Adrenal gland (tissue), 12 donors: ENCODE results near the gene MAPK7. TPM values are rescaled to one million over a fixed set of nuclear protein-coding genes. Genes with fewer than 3 reads are reported as not detected.

Experiments
- DNase-seq, 7 donors: peaks; one replicate each; pipeline ENCODE4 v3.0.0-alpha.2; 2019 to 2020
- H3K27ac ChIP-seq, 5 donors: fragments of 200-600 bp; sonication (generic) in 4 of 5; 1 replicate in 3 of 5; 2 replicates in 2 of 5; pipeline versions ENCODE4 v1.5.1 to v1.8.0; 2016 to 2020; ENCODE audit warnings: mild to moderate bottlenecking in 1 of 5
- H3K27me3 ChIP-seq: fragments of 200-600 bp; 2 replicates; pipeline ENCODE4 v1.8.0; 2021
- H3K36me3 ChIP-seq, 2 donors: fragments of 200-600 bp; replicated peaks in 1 of 2; 1 replicate in 1 of 2; 2 replicates in 1 of 2; pipeline versions ENCODE4 v1.5.1 to v1.8.0; 2018 to 2022
- H3K4me1 ChIP-seq, 2 donors: fragments of 200-600 bp; replicated peaks in 1 of 2; 1 replicate in 1 of 2; 2 replicates in 1 of 2; pipeline versions ENCODE4 v1.5.1 to v1.8.0; 2018 to 2021
- H3K4me3 ChIP-seq, 4 donors: fragments of 200-600 bp; sonication (generic) in 3 of 4; one replicate each; pipeline ENCODE4 v1.5.1; 2016 to 2018
- H3K9me3 ChIP-seq, 3 donors: fragments of 200-600 bp; sonication (generic) in 1 of 3; replicated peaks in 1 of 3; 1 replicate in 2 of 3; 2 replicates in 1 of 3; pipeline versions ENCODE4 v1.5.1 to v1.8.0; 2016 to 2021
- CTCF ChIP-seq, 6 experiments: fragments of 450-650 bp in 4 of 6; fragments of 200-600 bp in 2 of 6; sonication (generic) in 1 of 6; IDR thresholded peaks; 1 replicate in 5 of 6; 2 replicates in 1 of 6; pipeline versions ENCODE4 v1.5.1 to v1.8.0; 2016 to 2021; ENCODE audit warnings: antibody characterized with exemption in 6 of 6, mild to moderate bottlenecking in 2 of 6, moderate library complexity in 1 of 6
- POLR2A ChIP-seq, 2 donors: fragments of 450-650 bp; IDR thresholded peaks; one replicate each; pipeline ENCODE4 v1.6.1; 2017; ENCODE audit warnings: antibody characterized with exemption in 2 of 2, mild to moderate bottlenecking in 2 of 2, moderate library complexity in 1 of 2
- WGBS, 4 donors: extraction: QIAGEN DNeasy Blood & Tissue Kit in 2 of 4; methylation state at CpG; one replicate each; pipeline versions ENCODE4 v1.1.5 to v1.1.7; 2013 to 2017; 5-methylcytosine and 5-hydroxymethylcytosine counted together
- intact Hi-C, 2 donors: fragments of 100-400 bp; cut with DNase I; formaldehyde crosslinking; loops; one replicate each; pipeline versions ENCODE4 v1.14.1 to v1.15.0; 2022 to 2023
- polyA plus RNA-seq, 3 donors: library from polyadenylated mRNA; stranded (reverse); fragments of 200-250 nt in 2 of 3; fragments of 350-450 nt in 1 of 3; fragmentation: Illumina TruSeq in 1 of 3; extraction: RNeasy Lipid Tissue Mini Kit (QIAGEN cat#74804) in 1 of 3; gene quantifications; one replicate each; pipeline ENCODE4 v1.2.3, GENCODE V29; 2013 to 2014
- total RNA-seq, 9 donors: library from RNA; depleted of rRNA in 4 of 9; stranded (reverse); fragments of >200 nt in 4 of 9; fragments of 120-200 nt in 1 of 9; fragmentation: NEBNext Ultra II Directional in 1 of 9; extraction: Animal tissue kit (Norgen Biotek cat#: 25700) in 1 of 9; gene quantifications; one replicate each; pipeline versions ENCODE4 v1.1.0 to v1.2.4, GENCODE V29; 2013 to 2023
- donor health status: healthy with polysubstance abuse.
- donor health status: Bipolar disorder and iron deficiency.
- donor health status: DM: yes; HTN: yes; CAD: no.
- donor health status: DM: no; HTN: no; CAD: no.
- donor health status: DM: no; HTN: no; CAD: no.
- donor health status: DM: yes; HTN: yes; CAD: no.

MAPK7 gene
- total and polyA plus RNA-seq, 12 donors, result 7.6 to 223 (median 44.6) TPM

GRCh38 chr17:19415311-19415710 is 37.0 kb downstream of the MAPK7 start:
- 69 to 78% (median 76%) methylated on average over 11 to 13 of the region's 13 CpGs for WGBS, 4 donors
- intact Hi-C loops, result no loop called here
- H3K4me1 ChIP-seq, result no peaks in the 10 kb centered on the region

GRCh38 chr17:19415806-19416775 is 37.8 kb downstream of the MAPK7 start:
- Histone ChIP-seq H3K9me3 (no peaks in the 10 kb centered on the region), H3K4me1 (no peaks in the 10 kb centered on the region), H3K27me3 (no peaks in the 10 kb centered on the region), H3K4me3 (no peak overlapping the region), H3K27ac (no peak overlapping the region), H3K36me3 (no peaks in the 10 kb centered on the region)
- intact Hi-C loops, result no loop called here
- TF ChIP-seq POLR2A (IDR thresholded peaks at IDR 0.05), result no peak
- no peak for TF ChIP-seq CTCF (IDR thresholded peaks at IDR 0.05)
- no peak for DNase-seq
- WGBS, 4 donors, result 87 to 91% (median 89%) methylated on average over 11 to 18 of the region's 18 CpGs

More at GRCh38 chr17:19415311-19415710, 37.0 kb downstream of the MAPK7 start:
- Histone ChIP-seq H3K27me3 (no peaks in the 10 kb centered on the region), H3K4me3 (no peak overlapping the region), H3K9me3 (no peaks in the 10 kb centered on the region), H3K27ac (no peak overlapping the region), H3K36me3 (no peaks in the 10 kb centered on the region)
- no peak for DNase-seq
- TF ChIP-seq CTCF (IDR thresholded peaks at IDR 0.05) (no peak), POLR2A (IDR thresholded peaks at IDR 0.05) (no peak)

GRCh38 chr17:19417611-19418010 is 39.3 kb downstream of the MAPK7 start:
- Histone ChIP-seq H3K4me3 (no peak overlapping the region), H3K27me3 (no peaks in the 10 kb centered on the region), H3K9me3 (no peaks in the 10 kb centered on the region), H3K4me1 (no peaks in the 10 kb centered on the region), H3K36me3 (no peaks in the 10 kb centered on the region), H3K27ac (no peak overlapping the region)
- no peak for TF ChIP-seq CTCF (IDR thresholded peaks at IDR 0.05)
- no peak for TF ChIP-seq POLR2A (IDR thresholded peaks at IDR 0.05)
- WGBS, 4 donors, result 70 to 82% (median 78%) methylated on average over 3 of the region's 3 CpGs
- no peak for DNase-seq
- intact Hi-C loops, result no loop called here

GRCh38 chr17:19418251-19418992 is 40.1 kb downstream of the MAPK7 start:
- TF ChIP-seq CTCF (IDR thresholded peaks at IDR 0.05), result no peak
- TF ChIP-seq POLR2A (IDR thresholded peaks at IDR 0.05), result no peak
- no peaks in the 10 kb centered on the region for H3K36me3 ChIP-seq
- intact Hi-C loops, result no loop called here
- H3K9me3 ChIP-seq, result no peaks in the 10 kb centered on the region
- WGBS, 4 donors, result 74 to 76% (median 75%) methylated on average over 7 of the region's 7 CpGs
- no peaks in the 10 kb centered on the region for H3K4me1 ChIP-seq
- DNase-seq, result no peak
- H3K27ac ChIP-seq, result no peak overlapping the region
- no peaks in the 10 kb centered on the region for H3K27me3 ChIP-seq
- H3K4me3 ChIP-seq, result no peak overlapping the region
